Ishikawa (cell line): ENCODE data around the gene PSD2.

Experiments used
- CEBPB ChIP-seq: IDR thresholded peaks from 2 replicates; pipeline ENCODE4 v1.6.1; 2012
- CREB1 ChIP-seq: IDR thresholded peaks from 2 replicates; pipeline ENCODE4 v1.6.1; 2012; ENCODE audit warnings: low read depth
- EGR1 ChIP-seq: IDR thresholded peaks from 2 replicates; pipeline ENCODE4 v1.6.1; 2012
- EP300 ChIP-seq: IDR thresholded peaks from 2 replicates; pipeline ENCODE4 v1.6.1; 2012; ENCODE audit warnings: borderline replicate concordance
- FOXM1 ChIP-seq: IDR thresholded peaks from 2 replicates; pipeline ENCODE4 v1.6.1; 2012; ENCODE audit warnings: low read depth, borderline replicate concordance
- MAX ChIP-seq: IDR thresholded peaks from 2 replicates; pipeline ENCODE4 v1.6.1; 2012
- NFIC ChIP-seq: IDR thresholded peaks from 2 replicates; pipeline ENCODE4 v1.6.1; 2012
- RAD21 ChIP-seq: IDR thresholded peaks from 2 replicates; pipeline ENCODE4 v1.6.1; 2012; ENCODE audit warnings: low read depth
- REST ChIP-seq: IDR thresholded peaks from 2 replicates; pipeline ENCODE4 v1.6.1; 2012; ENCODE audit warnings: low read depth, mild to moderate bottlenecking
- TAF1 ChIP-seq: IDR thresholded peaks from 2 replicates; pipeline ENCODE4 v1.6.1; 2012; ENCODE audit warnings: low read depth, mild to moderate bottlenecking
- TCF12 ChIP-seq: IDR thresholded peaks from 2 replicates; pipeline ENCODE4 v1.6.1; 2012; ENCODE audit warnings: low read depth
- TEAD4 ChIP-seq: IDR thresholded peaks from 2 replicates; pipeline ENCODE4 v1.6.1; 2012
- USF1 ChIP-seq: IDR thresholded peaks from 2 replicates; pipeline ENCODE4 v1.6.1; 2012
- YY1 ChIP-seq: IDR thresholded peaks from 2 replicates; pipeline ENCODE4 v1.6.1; 2012; ENCODE audit warnings: low read depth
- ZBTB7A ChIP-seq: IDR thresholded peaks from 2 replicates; pipeline ENCODE4 v1.6.1; 2012; ENCODE audit warnings: low read depth

The PSD2 gene

GRCh38 chr5:139884144-139884543 is 88.5 kb downstream of the PSD2 start:
- TF ChIP-seq TCF12 (no peak), NFIC (no peak), TAF1 (no peak), USF1 (no peak), FOXM1 (no peak), REST (no peak), EGR1 (no peak), CEBPB (no peak), YY1 (no peak), TEAD4 (no peak), MAX (no peak), EP300 (no peak)

GRCh38 chr5:139884734-139885133 is 89.1 kb downstream of the PSD2 start:
- TF ChIP-seq CEBPB (no peak), NFIC (no peak)

GRCh38 chr5:139885172-139885856 is 89.7 kb downstream of the PSD2 start:
- TF ChIP-seq TCF12 (no peak), CEBPB (no peak), EP300 (no peak), NFIC (no peak), USF1 (no peak), ZBTB7A (no peak), TAF1 (no peak), TEAD4 (no peak), MAX (no peak), FOXM1 (no peak), YY1 (no peak), REST (no peak), CREB1 (no peak), EGR1 (no peak), RAD21 (no peak)

- TF ChIP-seq EGR1 (no peak), NFIC (no peak), CEBPB (no peak), YY1 (no peak), TEAD4 (no peak), REST (no peak), EP300 (no peak)
Observed at GRCh38 chr5:139885857-139886208, 90.2 kb downstream of the PSD2 start.

- TF ChIP-seq YY1 (no peak), CEBPB (no peak), ZBTB7A (no peak)
Observed at GRCh38 chr5:139886213-139886612, 90.6 kb downstream of the PSD2 start.
